GM19455 (cell line): ENCODE measurements around the gene AJUBA.
"Not testable (repeated sequence)": the region's sequence is repeated elsewhere in the genome, so short reads cannot be mapped to it uniquely, and the experiment has no call there.

Experiments
- ATAC-seq: cut with Tn5 transposase; IDR thresholded peaks from one replicate; pipeline ENCODE4 v1.9.1; 2021; ENCODE audit not compliant: unreplicated experiment

The AJUBA gene

DNA sequence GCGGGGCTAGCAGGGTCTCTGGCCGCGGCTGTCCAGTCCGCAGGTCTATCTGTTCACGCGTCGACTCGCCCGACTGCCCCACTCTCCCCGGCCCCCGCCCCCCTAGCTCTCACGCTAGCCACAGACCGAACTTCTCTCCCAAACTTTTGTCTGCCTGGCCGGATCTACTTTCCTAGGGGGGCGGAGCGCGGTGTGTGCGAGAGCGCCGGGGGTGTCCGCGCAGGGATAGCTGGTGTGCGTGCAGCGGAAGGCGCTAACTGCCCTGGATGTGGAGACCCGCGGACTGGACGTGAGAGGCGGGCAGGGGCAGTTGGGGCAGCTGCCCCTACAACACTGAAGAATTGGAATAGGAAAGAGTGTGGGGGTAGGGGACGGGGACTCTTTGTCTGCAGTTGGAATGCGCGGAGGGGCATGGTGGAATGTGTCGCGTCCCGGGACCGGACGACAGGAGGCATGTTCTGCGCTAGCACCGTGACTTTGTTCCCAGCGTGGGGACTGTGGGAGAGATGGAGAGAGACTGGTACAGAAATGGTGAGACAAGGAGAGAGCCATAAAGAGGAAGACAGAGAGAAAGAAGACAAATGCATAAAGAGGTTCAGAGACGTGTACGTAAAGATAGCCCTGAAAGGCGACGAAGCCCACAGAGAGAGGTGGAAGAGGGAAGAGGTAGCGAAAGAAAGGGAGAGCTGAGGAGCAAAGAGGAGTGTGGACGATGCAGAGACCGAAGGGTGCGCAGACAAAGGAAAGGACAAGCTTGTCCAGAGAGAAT, at the start of gene AJUBA:
TSS of gene AJUBA (minus strand) at position 75 of the 769 bp plus-strand sequence. CDS start 285 bp downstream, outside the sequence.
- no peak for ATAC-seq

DNA sequence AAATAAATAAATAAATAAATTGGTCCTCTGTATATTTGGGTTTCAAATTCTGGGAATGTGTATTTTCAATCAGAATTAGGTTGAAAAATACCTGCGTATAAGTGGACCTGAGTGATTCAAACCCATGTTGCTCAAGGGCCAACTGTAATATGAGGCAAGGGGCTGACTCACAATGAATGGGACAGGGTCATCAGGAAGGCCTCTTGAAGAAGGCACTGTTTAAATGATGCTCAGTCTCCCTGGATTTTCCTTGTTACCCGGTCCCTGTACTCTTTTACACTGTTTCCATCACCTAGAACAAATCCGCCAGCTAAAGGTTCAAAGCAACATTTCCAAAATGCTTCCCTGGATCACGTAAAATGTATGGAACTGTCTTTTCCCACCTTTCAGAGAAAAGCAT, 48.6 kb upstream of the AJUBA start:
- no peak for ATAC-seq

DNA sequence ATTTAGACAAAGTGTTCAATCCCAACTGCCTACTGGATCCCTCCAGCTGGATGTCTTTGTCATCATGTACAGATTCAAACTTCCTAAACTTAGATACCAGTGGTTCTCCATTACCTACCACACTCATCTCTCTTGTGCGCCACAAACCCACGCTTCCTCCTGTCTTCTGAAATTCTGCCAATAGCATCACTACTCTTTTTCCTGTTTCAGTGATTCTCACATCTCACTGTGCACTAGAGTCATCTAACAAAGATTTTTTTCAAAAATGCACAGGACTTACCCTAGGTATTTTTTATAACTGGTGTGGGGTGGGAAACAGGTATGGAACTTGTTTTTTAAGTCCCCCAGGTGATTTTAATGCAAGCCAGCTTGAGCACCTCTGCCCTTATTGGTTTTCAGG, 46.4 kb upstream of the AJUBA start:
- no peak for ATAC-seq

DNA sequence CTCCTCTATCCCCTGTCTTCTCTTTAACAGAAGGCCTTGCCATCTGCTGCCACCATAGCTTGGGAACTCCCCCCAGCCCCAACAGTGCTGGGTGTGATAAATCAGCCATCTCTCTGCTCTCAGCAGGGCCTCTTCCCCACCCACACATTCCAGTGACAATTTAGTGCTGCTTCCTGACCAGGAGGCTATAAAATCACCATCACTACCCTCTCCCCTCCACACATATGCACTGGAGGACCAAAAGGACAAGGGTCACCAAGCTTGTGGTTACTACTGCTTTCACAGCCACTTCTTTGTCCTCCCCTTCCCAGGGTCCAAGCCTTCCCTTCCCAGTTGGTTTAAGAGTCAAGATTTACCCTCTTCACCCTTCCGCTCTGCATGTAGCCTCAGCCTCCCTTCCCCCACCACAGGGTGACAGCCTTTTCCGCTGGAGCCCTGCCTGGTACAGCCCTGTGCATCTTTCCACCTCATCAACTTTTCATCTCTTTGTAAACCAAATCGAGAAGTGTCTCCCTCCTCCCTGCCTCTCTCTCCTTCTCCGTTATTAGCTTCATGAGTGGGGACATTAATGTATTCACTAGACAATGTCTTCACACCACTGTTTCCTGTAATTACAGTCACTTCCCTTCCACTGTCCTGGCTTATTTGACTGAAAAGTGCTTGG, 42.9 kb upstream of the AJUBA start:
- no peak for ATAC-seq

DNA sequence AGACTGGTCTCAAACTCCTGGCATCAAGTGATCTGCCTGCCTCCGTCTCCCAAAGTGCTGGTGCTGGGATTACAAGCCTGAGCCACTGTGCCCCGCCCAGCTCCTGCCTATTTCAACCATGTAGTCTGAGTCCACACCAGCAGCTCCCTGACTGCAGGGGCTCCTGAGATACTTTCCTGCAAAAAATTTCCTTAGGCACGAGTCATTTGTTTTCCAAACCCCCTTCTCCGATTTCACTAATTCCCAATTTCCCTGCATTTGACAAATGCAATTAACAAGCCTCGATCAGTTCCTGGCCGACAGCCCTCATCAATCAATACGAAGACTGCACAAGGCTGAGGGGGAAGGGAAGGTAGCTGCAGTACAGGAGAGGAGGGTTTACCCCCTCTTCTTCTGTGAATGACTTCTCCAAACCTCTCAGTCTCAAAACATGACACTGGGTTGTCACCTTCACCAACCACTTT, 42.3 kb upstream of the AJUBA start:
- no peak for ATAC-seq

DNA sequence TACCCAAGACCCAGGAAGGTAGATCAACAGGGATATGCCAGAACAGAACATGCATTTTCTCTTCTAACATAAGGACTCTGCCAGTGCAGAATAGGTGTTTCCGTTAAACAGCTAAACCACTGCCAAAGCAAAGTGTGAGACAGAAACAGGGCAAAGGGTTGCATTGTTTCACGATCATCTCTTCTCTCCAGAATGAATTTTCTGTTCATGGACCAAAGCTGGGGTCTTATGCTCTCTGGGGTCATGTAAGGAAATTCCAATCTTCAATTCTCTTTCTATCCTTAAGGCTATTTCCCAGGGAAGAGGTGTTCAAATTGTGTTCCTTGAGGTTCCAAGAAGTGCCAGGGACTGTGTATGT, 41.4 kb upstream of the AJUBA start:
- ATAC-seq = no peak

DNA sequence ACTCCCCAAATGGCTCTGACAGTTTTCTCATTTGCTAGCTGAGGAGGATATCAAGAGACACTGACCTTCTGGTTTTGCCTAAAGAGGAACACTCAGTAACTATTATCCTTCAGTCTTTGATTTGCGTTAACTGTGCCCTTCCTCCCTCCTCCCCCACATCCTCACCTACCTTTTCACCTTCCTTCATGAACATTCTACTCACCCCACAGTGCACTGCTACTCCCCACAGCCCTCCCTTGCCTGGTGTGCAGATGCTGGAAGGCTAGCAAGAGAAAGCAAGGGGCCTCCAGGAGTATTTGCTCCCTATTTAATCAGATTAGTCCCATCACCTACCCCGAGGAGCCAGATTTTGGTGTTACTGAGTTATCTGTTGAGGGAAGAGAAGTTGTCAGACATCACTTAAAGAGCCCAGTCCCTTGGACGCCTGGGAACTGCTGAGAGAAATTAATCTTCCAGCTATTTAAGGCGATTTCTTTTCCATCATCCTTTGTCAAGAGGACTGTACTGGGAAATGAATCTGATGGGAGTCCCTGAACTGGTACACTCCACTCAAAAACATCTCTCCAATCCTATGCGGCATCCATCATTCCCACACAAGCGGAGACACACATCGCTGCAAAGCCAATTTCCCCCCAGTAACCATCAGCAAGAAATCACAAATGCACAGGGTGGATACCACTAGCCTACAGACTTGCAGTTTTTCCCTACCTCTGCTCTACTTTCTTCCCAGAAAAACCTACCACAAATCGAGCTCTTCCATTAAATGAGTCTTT, 40.9 kb upstream of the AJUBA start:
- no peak for ATAC-seq

DNA sequence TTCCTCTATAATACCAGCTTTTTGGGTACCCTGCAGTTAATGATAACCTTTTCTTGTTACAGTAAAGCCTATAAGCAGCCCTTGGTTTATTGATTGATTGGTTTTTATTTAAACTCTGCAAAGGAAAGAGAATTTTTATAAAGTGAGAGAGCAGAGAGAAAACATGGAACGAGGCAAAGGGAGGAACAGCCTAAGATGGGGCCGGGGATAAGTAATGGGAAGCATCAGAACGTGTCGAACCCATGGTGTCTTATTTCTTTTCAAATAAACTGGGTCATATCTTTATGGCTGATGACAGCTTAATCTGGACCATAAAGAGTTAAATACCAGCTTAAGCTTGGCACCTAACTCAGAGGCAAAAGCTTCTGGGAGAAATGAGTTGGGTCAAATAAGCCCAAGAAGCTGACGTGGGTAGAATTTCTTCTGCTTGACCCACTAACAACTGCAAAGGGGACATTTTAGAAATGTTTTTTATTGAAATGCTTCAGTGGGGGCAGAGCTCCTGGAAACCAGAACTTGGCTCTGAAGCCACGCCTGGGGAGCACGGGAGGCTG, 39.6 kb upstream of the AJUBA start:
- ATAC-seq = no peak

DNA sequence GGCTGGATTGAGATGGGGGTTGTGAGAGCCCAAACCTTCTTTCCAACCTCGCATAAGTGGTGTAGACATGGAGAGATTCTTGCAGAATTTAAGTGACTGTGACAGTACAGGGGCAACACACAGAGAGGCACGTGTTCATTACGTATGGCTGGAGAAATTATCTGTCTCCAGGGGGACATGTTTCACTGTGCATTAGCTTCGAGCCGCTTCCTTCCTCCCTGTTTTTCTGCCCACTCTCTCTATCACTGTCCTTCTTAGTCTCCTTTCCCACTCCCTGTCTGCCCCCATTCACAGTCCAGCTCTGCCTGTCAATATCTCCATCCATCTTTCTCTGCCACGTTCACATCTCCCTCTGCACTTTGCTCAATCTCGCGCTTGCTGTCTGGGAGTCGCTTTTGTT, 39.1 kb upstream of the AJUBA start:
- ATAC-seq = no peak

DNA sequence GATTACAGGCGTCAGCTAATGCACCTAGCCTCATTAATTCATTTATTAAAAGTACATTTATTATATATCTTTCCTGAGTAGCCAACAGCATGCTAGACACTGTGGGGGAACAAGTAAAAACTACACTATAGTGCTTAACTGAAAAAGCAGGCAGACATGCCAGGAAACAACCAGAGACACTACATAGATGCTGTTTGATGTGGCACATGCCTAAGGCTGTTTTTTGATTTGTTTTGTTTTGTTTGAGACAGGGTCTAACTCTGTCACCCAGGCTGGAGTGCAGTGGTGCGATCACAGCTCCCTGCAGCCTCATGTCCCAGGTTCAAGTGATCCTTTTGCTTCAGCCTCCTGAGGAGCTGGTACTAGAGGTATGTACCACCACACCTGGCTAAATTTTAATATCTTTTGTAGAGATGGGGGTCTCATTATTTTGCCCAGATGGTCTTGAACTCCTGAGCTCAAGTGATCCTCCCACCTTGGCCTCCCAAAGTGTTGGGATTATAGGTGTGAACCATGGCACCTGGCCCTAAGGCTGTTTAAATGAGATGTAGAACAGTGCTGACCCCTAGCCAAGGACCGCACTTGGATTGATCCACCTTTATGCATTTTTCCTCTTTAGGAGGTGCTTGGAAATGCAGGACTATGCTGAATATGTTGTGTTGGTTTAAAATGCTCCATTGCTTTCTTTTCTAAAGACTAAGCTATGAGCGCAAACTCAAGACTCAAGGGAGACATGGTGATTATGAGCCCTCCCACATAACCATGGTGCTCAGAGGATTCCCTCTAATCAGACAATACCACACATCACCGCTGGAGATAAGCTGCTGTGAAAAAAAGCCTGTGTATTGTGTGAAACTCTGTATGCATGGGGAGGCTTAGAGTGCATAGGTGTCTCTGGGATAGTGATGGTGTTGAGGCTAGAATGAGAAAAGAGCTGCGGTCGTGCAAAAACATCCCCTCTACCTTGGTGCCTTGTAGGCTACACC, 38.1 kb upstream of the AJUBA start:
- ATAC-seq = no peak

DNA sequence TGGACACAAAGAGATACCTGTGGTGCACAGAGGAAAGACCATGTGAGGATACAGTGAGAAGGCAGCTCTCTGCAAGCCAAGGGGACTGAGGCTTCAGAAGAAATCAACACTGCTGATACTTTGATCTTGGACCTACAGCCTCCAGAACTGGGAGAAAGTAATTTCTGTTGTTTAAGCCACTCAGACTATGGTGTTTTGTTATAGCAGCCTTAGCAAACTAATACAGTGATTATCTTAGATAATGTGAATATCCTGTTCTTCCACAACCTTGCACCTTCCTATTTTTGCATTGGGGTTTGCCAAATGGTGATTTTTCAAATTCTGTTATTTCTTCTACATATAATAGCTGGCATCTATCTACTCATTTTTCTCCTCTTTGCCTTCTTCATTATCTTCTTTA, 35.8 kb upstream of the AJUBA start:
- no peak for ATAC-seq

DNA sequence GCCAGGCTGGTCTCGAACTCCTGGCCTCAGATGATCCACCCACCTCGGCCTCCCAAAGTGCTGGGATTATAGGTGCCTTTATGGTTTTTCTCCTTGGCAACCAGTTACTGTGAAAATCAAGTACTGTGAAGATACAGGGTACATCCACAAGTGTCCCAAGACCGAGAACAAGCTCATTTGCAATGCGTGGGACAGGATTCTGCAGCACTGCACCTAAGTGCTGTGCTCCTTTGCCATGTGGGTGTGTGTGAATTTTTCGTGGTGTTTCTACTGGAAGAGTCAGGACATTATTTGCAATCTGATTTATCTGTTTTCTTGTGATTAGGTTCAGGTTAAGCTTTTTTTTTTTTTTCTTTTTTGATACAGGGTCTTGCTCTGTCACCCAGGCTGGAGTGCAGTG, 34.7 kb upstream of the AJUBA start:
- ATAC-seq = no peak

DNA sequence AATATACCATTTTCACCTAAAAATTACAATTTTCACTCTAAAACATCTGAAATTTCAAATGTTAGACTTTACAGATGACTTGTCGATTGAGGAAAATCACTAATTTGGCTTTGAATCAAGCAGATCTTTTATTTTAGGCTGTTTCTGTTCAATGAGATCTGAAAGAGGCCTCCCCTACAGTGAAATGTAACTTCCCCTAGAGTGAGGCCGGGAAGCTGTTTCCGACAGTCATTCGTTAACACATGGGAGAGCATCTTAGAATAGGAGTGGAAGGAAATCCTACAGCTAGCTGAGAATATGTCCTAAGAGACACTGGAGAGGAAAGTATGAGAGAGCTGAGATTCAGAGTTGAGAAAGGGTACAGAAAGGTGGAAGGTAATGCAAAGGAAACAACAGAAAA, 33.3 kb upstream of the AJUBA start:
- ATAC-seq = no peak

DNA sequence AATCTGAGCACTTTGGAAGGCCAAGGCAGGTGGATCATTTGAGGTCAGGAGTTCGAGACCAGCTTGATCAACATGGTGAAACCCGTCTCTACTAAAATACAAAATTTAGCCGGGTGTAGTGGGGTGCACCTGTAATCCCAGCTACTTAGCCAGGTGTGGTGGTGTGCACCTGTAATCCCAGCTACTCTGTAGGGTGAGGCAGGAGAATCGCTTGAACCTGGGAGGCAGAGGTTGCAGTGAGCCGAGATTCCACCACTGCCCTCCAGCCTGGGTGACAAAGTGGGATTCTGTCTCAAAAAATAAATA, 31.4 kb upstream of the AJUBA start:
- ATAC-seq = not testable (repeated sequence)

DNA sequence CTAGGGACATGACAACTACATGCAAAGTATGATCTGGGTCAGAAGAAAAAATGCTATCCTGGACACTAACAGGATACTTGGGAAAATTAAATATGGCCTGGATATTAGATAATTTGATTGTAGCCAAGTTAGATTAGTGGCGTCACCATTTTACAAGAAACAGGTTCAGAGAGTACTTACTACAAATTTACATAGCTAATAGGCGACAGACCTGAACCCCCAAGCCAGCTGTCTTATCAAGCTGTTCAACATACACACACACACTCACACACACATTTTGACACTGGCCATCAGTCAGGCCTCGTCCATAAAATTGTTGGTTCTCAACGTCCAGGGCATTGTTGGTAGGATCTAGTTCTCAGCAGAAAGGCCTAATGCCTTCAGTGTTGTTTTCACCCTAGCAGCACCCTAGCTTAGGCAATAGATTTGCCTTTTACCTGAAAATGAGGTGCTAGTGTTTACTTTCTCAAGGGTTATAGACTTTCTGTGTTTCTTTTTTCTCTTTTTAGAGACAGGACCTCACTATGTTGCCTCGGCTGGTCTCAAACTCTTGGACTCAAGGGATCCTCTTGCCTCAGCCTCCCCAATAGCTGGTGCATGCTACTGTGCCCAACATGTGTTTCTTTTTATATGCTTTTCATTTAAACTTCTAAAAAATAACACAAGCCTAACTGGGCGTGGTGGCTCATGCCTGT, 30.9 kb upstream of the AJUBA start:
- no peak for ATAC-seq

DNA sequence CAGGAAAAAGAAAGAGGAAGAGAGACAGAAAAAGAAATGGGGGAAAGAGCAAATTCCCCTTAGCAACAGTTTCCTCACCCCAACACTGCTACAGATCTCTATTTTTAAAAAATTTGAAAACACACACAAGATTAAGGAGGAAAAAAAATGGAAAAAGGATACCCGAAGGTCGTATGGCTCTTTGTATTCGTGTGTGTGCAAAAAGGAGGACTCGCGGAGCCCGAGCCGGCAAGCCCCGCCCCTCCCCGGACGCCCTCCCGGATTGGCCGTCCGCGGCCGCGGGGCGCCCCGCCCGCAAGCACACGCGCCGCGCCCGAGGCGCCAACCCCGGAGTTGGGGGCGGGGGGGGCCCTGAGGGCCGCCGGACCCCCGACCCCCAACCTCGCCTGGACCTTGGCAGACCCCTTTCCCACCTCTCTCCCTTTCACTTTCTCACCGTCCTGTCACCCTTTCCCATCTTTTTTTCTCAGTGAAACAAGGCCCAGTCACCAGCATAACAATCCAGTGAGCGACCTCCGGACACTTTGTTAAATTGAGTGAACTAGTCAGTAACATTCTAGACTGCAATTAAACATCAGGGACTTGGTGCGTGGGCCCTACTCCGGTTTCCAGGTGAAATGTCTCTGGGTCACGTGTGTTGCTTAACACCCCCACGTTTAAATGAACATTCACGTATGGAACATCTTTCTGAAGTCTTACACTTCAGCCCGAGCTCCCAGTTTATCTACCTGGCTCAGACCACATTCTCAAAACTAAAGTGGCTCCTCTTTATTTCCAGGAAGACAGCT, 27.8 kb upstream of the AJUBA start, which contains the start of gene C14orf93:
TSS of gene C14orf93 (minus strand) at position 205 of the 788 bp plus-strand sequence. CDS start 11,120 bp downstream, outside the sequence.
- ATAC-seq = no peak

DNA sequence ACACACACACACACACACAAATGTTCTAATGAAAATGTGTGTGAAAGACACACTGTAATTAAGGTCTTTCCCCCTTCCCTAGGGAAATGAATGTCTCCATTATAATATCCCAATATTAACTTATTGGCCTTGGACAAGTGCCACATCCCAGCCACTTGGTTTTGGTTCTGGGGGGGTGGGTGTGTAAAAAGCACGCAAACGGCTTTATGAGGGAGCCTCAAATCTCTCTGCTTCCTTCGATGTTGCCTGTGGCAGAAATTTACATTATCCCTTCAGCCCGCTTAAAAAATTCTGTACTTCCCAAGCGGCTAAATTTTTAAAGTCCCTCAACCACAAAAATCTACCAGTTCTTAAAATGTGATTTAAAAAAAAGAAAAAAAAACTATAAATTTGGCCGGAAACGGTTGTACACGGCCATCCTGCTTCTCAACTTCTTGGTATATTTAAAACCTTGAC, 27.2 kb upstream of the AJUBA start:
- no peak for ATAC-seq

DNA sequence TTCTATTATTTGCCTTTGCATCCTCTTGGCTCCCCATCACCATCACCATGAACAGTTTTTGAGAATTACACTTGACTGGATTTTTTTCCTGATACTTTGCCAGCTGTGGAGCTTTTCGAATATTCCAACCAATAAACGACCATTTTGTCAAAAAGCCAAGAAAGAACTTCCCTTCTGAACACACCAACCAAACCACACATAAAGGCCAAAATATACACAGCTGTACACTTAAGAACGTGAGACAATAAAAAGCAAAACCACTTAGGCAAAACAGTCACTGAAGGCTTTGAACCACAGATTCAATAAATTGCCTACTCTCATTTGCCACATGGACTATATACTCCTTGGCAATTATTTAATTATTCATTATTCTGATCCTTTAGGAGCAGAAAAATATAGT, 26.5 kb upstream of the AJUBA start:
- no peak for ATAC-seq
